Breast epithelium (tissue), 3 donors: Measurements from ENCODE around the gene FARP1.

Source experiments
- CTCF ChIP-seq, 3 donors: fragments of 450-650 bp; IDR thresholded peaks; one replicate each; pipeline ENCODE4 v1.5.1; 2016 to 2017; ENCODE audit warnings: antibody characterized with exemption in 3 of 3, mild to moderate bottlenecking in 3 of 3, moderate library complexity in 3 of 3
- POLR2A ChIP-seq: fragments of 450-650 bp; IDR thresholded peaks from one replicate; pipeline ENCODE4 v1.6.1; 2016; ENCODE audit warnings: antibody characterized with exemption, mild to moderate bottlenecking, moderate library complexity

GRCh38 chr13:98216135-98216565 lies 73.3 kb downstream of the FARP1 start:
- TF ChIP-seq CTCF (IDR thresholded peaks at IDR 0.05) (no peak), POLR2A (no peak)
